H9 (cell line): ENCODE measurements around the gene ACSM4. TPM values are rescaled to one million over a fixed set of nuclear protein-coding genes. Genes with fewer than 3 reads are reported as not detected.

Experiments used
- DNase-seq: peaks from one replicate; pipeline ENCODE4 v3.0.0-alpha.2; 2017
- H2AFZ ChIP-seq: one replicate; pipeline ENCODE4 v1.6.1; 2013; ENCODE audit warnings: mild to moderate bottlenecking, low read length, control low read depth, moderate library complexity
- H2AK5ac ChIP-seq: 2 replicates; pipeline ENCODE4 v1.6.1; 2013; ENCODE audit warnings: low read length, control low read depth, mixed read lengths; ENCODE audit not compliant: insufficient read length
- H2BK120ac ChIP-seq: one replicate; pipeline ENCODE4 v1.6.1; 2013; ENCODE audit warnings: low read depth, mild to moderate bottlenecking, low read length, control low read depth, inconsistent platforms; ENCODE audit not compliant: poor library complexity, severe bottlenecking
- H2BK12ac ChIP-seq: 2 replicates; pipeline ENCODE4 v1.6.1; 2013; ENCODE audit warnings: low read length, control low read depth, mixed read lengths, low read depth; ENCODE audit not compliant: insufficient read length
- H2BK15ac ChIP-seq: 2 replicates; pipeline ENCODE4 v1.6.1; 2013; ENCODE audit warnings: low read depth, low read length, control low read depth
- H2BK20ac ChIP-seq: one replicate; pipeline ENCODE4 v1.6.1; 2013; ENCODE audit warnings: low read depth, mild to moderate bottlenecking, low read length, control low read depth, inconsistent platforms; ENCODE audit not compliant: poor library complexity, severe bottlenecking
- H2BK5ac ChIP-seq: 2 replicates; pipeline ENCODE4 v1.6.1; 2013; ENCODE audit warnings: low read length, control low read depth, mixed read lengths; ENCODE audit not compliant: insufficient read length
- H3K14ac ChIP-seq: 2 replicates; pipeline ENCODE4 v1.6.1; 2013; ENCODE audit warnings: low read length, control low read depth; ENCODE audit not compliant: insufficient read depth
- H3K18ac ChIP-seq: 2 replicates; pipeline ENCODE4 v1.6.1; 2013; ENCODE audit warnings: low read depth, mild to moderate bottlenecking, mixed read lengths, low read length, control low read depth; ENCODE audit not compliant: insufficient read length
- H3K23ac ChIP-seq: 2 replicates; pipeline ENCODE4 v1.6.1; 2013; ENCODE audit warnings: low read length, control low read depth, mixed read lengths, low read depth; ENCODE audit not compliant: insufficient read length
- H3K23me2 ChIP-seq: 2 replicates; pipeline ENCODE4 v1.6.1; 2013; ENCODE audit warnings: low read depth, mild to moderate bottlenecking, mixed read lengths, low read length, control low read depth; ENCODE audit not compliant: insufficient read length, poor library complexity, severe bottlenecking
- H3K27ac ChIP-seq: 2 replicates; pipeline ENCODE4 v1.5.1; 2013; ENCODE audit warnings: low read length, control low read depth, mixed read lengths, low read depth; ENCODE audit not compliant: insufficient read length
- H3K27me3 ChIP-seq: 2 replicates; pipeline ENCODE4 v1.6.1; 2013; ENCODE audit warnings: low read length, control low read depth, inconsistent platforms; ENCODE audit not compliant: insufficient read depth
- H3K4ac ChIP-seq: 2 replicates; pipeline ENCODE4 v1.6.1; 2013; ENCODE audit warnings: low read depth, mild to moderate bottlenecking, control low read depth, inconsistent platforms, low read length, moderate library complexity
- H3K4me1 ChIP-seq: 2 replicates; pipeline ENCODE4 v1.6.1; 2013; ENCODE audit warnings: low read length, control low read depth, inconsistent platforms; ENCODE audit not compliant: insufficient read depth
- H3K4me2 ChIP-seq: 2 replicates; pipeline ENCODE4 v1.6.1; 2013; ENCODE audit warnings: low read length, control low read depth, mixed read lengths; ENCODE audit not compliant: insufficient read length, insufficient read depth
- H3K56ac ChIP-seq: 2 replicates; pipeline ENCODE4 v1.6.1; 2013; ENCODE audit warnings: low read depth, mild to moderate bottlenecking, mixed read lengths, low read length, control low read depth; ENCODE audit not compliant: insufficient read length
- H3K79me1 ChIP-seq: 2 replicates; pipeline ENCODE4 v1.6.1; 2013; ENCODE audit warnings: low read depth, mild to moderate bottlenecking, moderate library complexity, low read length, control low read depth, inconsistent platforms; ENCODE audit not compliant: insufficient read depth, poor library complexity, severe bottlenecking
- H3K79me2 ChIP-seq: 2 replicates; pipeline ENCODE4 v1.6.1; 2013; ENCODE audit warnings: low read length, control low read depth, inconsistent platforms; ENCODE audit not compliant: insufficient read depth
- H3K9ac ChIP-seq: 2 replicates; pipeline ENCODE4 v1.6.1; 2013; ENCODE audit warnings: low read length, control low read depth, mixed read lengths; ENCODE audit not compliant: insufficient read length; ENCODE audit errors: extremely low read depth
- H3K9me3 ChIP-seq: one replicate; pipeline ENCODE4 v1.6.1; 2013; ENCODE audit warnings: low read depth, low read length, inconsistent platforms; ENCODE audit not compliant: control insufficient read depth
- H3T11ph ChIP-seq: one replicate; pipeline ENCODE4 v1.6.1; 2013; ENCODE audit warnings: mild to moderate bottlenecking, low read length, control low read depth, inconsistent platforms
- H4K20me1 ChIP-seq: one replicate; pipeline ENCODE4 v1.6.1; 2013; ENCODE audit not compliant: control insufficient read depth, insufficient read length, insufficient read depth
- H4K5ac ChIP-seq: 2 replicates; pipeline ENCODE4 v1.6.1; 2013; ENCODE audit warnings: low read depth, mild to moderate bottlenecking, mixed read lengths, low read length, control low read depth; ENCODE audit not compliant: insufficient read length
- H4K8ac ChIP-seq: replicated peaks from 2 replicates; pipeline ENCODE4 v1.6.1; 2013; ENCODE audit warnings: low read length, control low read depth, mixed read lengths, low read depth; ENCODE audit not compliant: insufficient read length
- H4K91ac ChIP-seq: 2 replicates; pipeline ENCODE4 v1.6.1; 2013; ENCODE audit warnings: low read depth, mild to moderate bottlenecking, moderate library complexity, mixed read lengths, low read length, control low read depth; ENCODE audit not compliant: insufficient read length
- H3K27ac Mint-ChIP-seq, 3 experiments: 2 replicates in 2 of 3; 3 replicates in 1 of 3; pipeline ENCODE4 v1.8.0; 2020 to 2021; ENCODE audit warnings: mixed read lengths in 3 of 3, mild to moderate bottlenecking in 1 of 3, moderate library complexity in 1 of 3
- H3K27me3 Mint-ChIP-seq: 2 replicates; pipeline ENCODE4 v1.8.0; 2021; ENCODE audit warnings: low read depth, mild to moderate bottlenecking, moderate library complexity, mixed read lengths
- H3K36me3 Mint-ChIP-seq, 3 experiments: 2 replicates in 2 of 3; 3 replicates in 1 of 3; pipeline ENCODE4 v1.8.0; 2020 to 2021; ENCODE audit warnings: low read depth in 3 of 3, mixed read lengths in 3 of 3; ENCODE audit not compliant: insufficient read depth in 1 of 3
- H3K4me1 Mint-ChIP-seq, 2 experiments: 2 replicates each; pipeline ENCODE4 v1.8.0; 2020; ENCODE audit warnings: mixed read lengths in 2 of 2
- H3K4me3 Mint-ChIP-seq, 2 experiments: 2 replicates in 1 of 2; 3 replicates in 1 of 2; pipeline ENCODE4 v1.8.0; 2020 to 2021; ENCODE audit warnings: mild to moderate bottlenecking in 2 of 2, mixed read lengths in 2 of 2, moderate library complexity in 1 of 2
- H3K9me3 Mint-ChIP-seq, 2 experiments: 2 replicates in 1 of 2; 3 replicates in 1 of 2; pipeline ENCODE4 v1.8.0; 2020; ENCODE audit warnings: mild to moderate bottlenecking in 2 of 2, mixed read lengths in 2 of 2, moderate library complexity in 1 of 2
- WGBS: extraction: QIAGEN DNeasy Blood & Tissue Kit; methylation state at CpG from one replicate; pipeline ENCODE4 v1.1.7; 2013; ENCODE audit warnings: missing lambda C conversion rate, low lambda C conversion rate, mixed read lengths; ENCODE audit not compliant: insufficient read length; ENCODE audit errors: extremely low coverage; 5-methylcytosine and 5-hydroxymethylcytosine counted together
- total RNA-seq: library from RNA; stranded (reverse); gene quantifications from 2 replicates; pipeline ENCODE4 v1.2.1, GENCODE V29; 2021
- TF ChIP-seq, protein P1 (sequence below): fragments of 200-600 bp; sonication (generic); conservative IDR thresholded peaks from 3 replicates; pipeline ENCODE4 v1.8.0; 2021; ENCODE audit warnings: antibody characterized with exemption, mild to moderate bottlenecking

ACSM4 gene
- total RNA-seq, 1 experiment from 2014 or later, result not detected

- H3K18ac ChIP-seq, result no peak overlapping the region
- H3K79me2 ChIP-seq, result no peaks in the 10 kb centered on the region
- peaks cover 35 to 38% of the 10 kb centered on the region in 2 experiments for H3K4me1 Mint-ChIP-seq
- H3K4me2 ChIP-seq, result no peak overlapping the region
- no peak overlapping the region for H2AK5ac ChIP-seq
- no peak overlapping the region for H2BK120ac ChIP-seq
- H3K9me3 Mint-ChIP-seq, result no peaks in the 10 kb centered on the region
- no peak overlapping the region for H3K4ac ChIP-seq
- H2BK5ac ChIP-seq, result no peak overlapping the region
- no peak overlapping the region for H3K27ac ChIP-seq
- WGBS, result no CpG with 5 or more reads among the region's 5 CpGs
- no peak overlapping the region for H2BK12ac ChIP-seq
- H3K23ac ChIP-seq, result no peak overlapping the region
- H2BK15ac ChIP-seq, result no peak overlapping the region
- H3K4me3 Mint-ChIP-seq, result no peak overlapping the region
- no peak for DNase-seq
- H3K27me3 ChIP-seq, result no peaks in the 10 kb centered on the region
- no peaks in the 10 kb centered on the region for H4K20me1 ChIP-seq
- no peak overlapping the region for H4K91ac ChIP-seq
- no peak overlapping the region for H3K14ac ChIP-seq
- no peak overlapping the region for H3T11ph ChIP-seq
- H2BK20ac ChIP-seq, result no peak overlapping the region
- H3K9me3 ChIP-seq, result no peaks in the 10 kb centered on the region
- no peak overlapping the region for H4K8ac ChIP-seq
- no peaks in the 10 kb centered on the region for H3K36me3 Mint-ChIP-seq
- peaks cover 2% of the 10 kb centered on the region; the same call in 1 of the 2 replicates for H3K27me3 Mint-ChIP-seq
- H4K5ac ChIP-seq, result no peak overlapping the region
- peak overlapping the region in 1 of 3 experiments; percentile 9; a peak in 1 of 7 replicates for H3K27ac Mint-ChIP-seq
- H3K4me1 ChIP-seq, result no peaks in the 10 kb centered on the region; the same call in 1 of the 2 replicates
- TF ChIP-seq, protein P1, sequence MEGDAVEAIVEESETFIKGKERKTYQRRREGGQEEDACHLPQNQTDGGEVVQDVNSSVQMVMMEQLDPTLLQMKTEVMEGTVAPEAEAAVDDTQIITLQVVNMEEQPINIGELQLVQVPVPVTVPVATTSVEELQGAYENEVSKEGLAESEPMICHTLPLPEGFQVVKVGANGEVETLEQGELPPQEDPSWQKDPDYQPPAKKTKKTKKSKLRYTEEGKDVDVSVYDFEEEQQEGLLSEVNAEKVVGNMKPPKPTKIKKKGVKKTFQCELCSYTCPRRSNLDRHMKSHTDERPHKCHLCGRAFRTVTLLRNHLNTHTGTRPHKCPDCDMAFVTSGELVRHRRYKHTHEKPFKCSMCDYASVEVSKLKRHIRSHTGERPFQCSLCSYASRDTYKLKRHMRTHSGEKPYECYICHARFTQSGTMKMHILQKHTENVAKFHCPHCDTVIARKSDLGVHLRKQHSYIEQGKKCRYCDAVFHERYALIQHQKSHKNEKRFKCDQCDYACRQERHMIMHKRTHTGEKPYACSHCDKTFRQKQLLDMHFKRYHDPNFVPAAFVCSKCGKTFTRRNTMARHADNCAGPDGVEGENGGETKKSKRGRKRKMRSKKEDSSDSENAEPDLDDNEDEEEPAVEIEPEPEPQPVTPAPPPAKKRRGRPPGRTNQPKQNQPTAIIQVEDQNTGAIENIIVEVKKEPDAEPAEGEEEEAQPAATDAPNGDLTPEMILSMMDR, result no peak
- no peaks in the 10 kb centered on the region for H3K23me2 ChIP-seq
- H3K79me1 ChIP-seq, result no peaks in the 10 kb centered on the region
- H2AFZ ChIP-seq, result peak overlapping the region; percentile 66
- no peak overlapping the region for H3K9ac ChIP-seq
- no peak overlapping the region for H3K56ac ChIP-seq
Measured at GRCh38 chr12:7302266-7302986, 1.4 kb upstream of the ACSM4 start.
